Activated CD8-positive, alpha-beta T cell treated with anti-CD3 and anti-CD28 coated beads for 36 hours (primary cell): Measurements from ENCODE around the gene STARD7. TPM values are rescaled to one million over a fixed set of nuclear protein-coding genes. Genes with fewer than 3 reads are reported as not detected.
"Not testable (repeated sequence)": the region's sequence is repeated elsewhere in the genome, so short reads cannot be mapped to it uniquely, and the experiment has no call there.

ENCODE experiments used
- ATAC-seq: fragments of 200-7000 bp; cut with Tn5 transposase; one replicate; pipeline ENCODE4 v1.10.0; 2021; ENCODE audit warnings: mild to moderate bottlenecking, moderate library complexity
- CTCF ChIA-PET: fragments of 350-600 bp; sonication (Branson Sonifier 250); formaldehyde crosslinking; loops from one replicate; lab custom pipeline; 2021; ENCODE audit warnings: antibody characterized with exemption; lab: Charles Lee
- POLR2A ChIA-PET: fragments of 350-600 bp; sonication (Branson Sonifier 250); formaldehyde crosslinking; loops from one replicate; lab custom pipeline; 2021; ENCODE audit warnings: antibody characterized with exemption; lab: Charles Lee
- DNase-seq: peaks from one replicate; pipeline ENCODE4 v3.0.0-alpha.2; 2020
- H3K27ac Mint-ChIP-seq: one replicate; pipeline ENCODE4 v1.8.0; 2021; ENCODE audit warnings: mild to moderate bottlenecking, mixed read lengths
- H3K27me3 Mint-ChIP-seq: one replicate; pipeline ENCODE4 v1.8.0; 2021; ENCODE audit warnings: mixed read lengths
- H3K36me3 Mint-ChIP-seq: one replicate; pipeline ENCODE4 v1.8.0; 2021; ENCODE audit warnings: low read depth, mixed read lengths
- H3K4me1 Mint-ChIP-seq: one replicate; pipeline ENCODE4 v1.8.0; 2021; ENCODE audit warnings: low read depth, mixed read lengths
- H3K4me3 Mint-ChIP-seq: one replicate; pipeline ENCODE4 v1.8.0; 2021; ENCODE audit warnings: mild to moderate bottlenecking, moderate library complexity, mixed read lengths
- H3K9me3 Mint-ChIP-seq: one replicate; pipeline ENCODE4 v1.8.0; 2021; ENCODE audit warnings: mixed read lengths
- intact Hi-C: fragments of 100-400 bp; cut with micrococcal nuclease; formaldehyde crosslinking; loops from one replicate; pipeline ENCODE4 v1.10.0; 2022
- total RNA-seq, 2 experiments: library from RNA; stranded (reverse); gene quantifications; one replicate each; pipeline ENCODE4 v1.2.3, GENCODE V29; 2021
- TF ChIP-seq, protein P1 (sequence below): fragments of 200-600 bp; IDR thresholded peaks from one replicate; pipeline ENCODE4 v1.8.0; 2022; ENCODE audit warnings: antibody characterized with exemption, mild to moderate bottlenecking

Gene STARD7, protein sequence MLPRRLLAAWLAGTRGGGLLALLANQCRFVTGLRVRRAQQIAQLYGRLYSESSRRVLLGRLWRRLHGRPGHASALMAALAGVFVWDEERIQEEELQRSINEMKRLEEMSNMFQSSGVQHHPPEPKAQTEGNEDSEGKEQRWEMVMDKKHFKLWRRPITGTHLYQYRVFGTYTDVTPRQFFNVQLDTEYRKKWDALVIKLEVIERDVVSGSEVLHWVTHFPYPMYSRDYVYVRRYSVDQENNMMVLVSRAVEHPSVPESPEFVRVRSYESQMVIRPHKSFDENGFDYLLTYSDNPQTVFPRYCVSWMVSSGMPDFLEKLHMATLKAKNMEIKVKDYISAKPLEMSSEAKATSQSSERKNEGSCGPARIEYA
- 100 to 1,000 TPM; 145 to 149 TPM for total RNA-seq

DNA sequence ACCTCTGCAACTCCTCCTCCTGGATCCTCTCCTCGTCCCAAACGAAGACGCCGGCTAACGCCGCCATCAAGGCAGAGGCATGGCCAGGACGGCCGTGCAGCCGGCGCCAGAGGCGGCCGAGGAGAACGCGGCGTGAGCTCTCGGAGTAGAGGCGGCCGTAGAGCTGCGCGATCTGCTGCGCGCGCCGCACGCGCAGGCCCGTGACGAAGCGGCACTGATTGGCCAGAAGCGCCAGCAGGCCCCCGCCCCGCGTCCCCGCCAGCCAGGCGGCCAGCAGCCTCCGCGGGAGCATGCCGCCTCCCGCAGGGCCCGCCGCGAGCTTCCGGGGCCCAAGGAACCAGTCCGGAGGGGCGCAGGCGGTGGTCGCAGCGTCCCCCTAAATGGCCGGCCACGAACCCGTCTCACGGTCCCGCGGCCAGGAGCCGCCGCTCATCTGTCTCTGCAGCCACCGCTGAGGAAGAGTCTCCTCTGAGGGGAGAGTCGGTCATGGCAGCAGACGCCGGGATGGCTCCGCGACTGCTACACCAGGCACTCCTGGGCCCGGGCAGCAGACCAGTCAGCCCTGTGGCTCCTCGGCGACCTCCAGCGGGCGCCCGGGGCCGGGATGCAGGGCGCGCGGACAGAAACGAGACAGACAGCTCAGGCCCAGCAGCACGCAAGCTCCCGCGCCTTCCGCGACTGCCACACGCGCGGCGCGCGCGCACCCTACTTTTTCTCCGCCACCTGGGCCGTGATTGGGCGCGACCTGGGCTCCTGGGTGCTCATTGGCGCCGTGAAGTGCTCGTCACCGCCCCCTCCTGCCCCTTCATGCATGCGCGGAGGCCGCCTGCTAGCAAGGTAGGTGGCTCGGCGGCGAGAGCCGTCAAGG lies at the start of gene STARD7:
Gene STARD7, minus strand, starts transcription at position 685 of the 868 bp plus-strand sequence. Its CDS starts 393 bp downstream, at position 292.
- ATAC-seq: peak; percentile 93
- CTCF ChIA-PET: interaction anchor here (0.7 to 1.5 kb wide), 12 partner anchors 17 to 322 kb away, joined by 3 to 12 read pairs (median 4); partner anchors contain the start of genes ASTL, CIAO1 and TMEM127

DNA sequence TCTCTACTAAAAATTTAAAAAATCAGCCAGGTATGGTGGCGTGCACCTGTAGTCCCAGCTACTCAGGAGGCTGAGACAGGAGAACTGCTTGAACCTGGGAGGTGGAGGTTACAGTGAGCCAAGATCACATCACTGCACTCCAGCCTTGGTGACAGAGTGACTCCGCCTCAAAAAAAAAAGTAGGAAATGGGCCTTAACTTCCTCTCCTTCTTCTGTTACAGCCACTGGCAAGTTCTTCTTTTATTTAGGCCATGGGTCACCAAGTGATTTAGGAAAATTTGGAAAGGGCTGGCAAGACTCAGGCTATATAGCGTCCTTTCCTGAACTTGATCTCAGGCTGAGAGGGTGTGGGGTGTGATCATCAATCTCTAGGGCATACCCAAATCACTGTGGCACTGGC lies 49.1 kb upstream of the STARD7 start:
- DNase-seq, intact Hi-C loops, H3K9me3 Mint-ChIP-seq, H3K27me3 Mint-ChIP-seq, ATAC-seq, H3K4me3 Mint-ChIP-seq: not testable (repeated sequence)
- Mint-ChIP-seq H3K4me1 (peaks cover 62% of the 10 kb centered on the region), H3K27ac (peak overlapping the region; percentile 50), H3K36me3 (peaks cover 24% of the 10 kb centered on the region)
- ChIA-PET POLR2A (interaction anchor here (0.6 kb wide), 1 partner anchor 14 kb away, joined by 4 read pairs; no protein-coding TSS in a partner anchor), CTCF (interaction anchor here (1.8 to 2.6 kb wide), 2 partner anchors 83 to 119 kb away, joined by 4 to 10 read pairs; partner anchors contain the start of gene ASTL)

More for the DNA sequence above, at the start of gene STARD7:
- TF ChIP-seq, protein P1, sequence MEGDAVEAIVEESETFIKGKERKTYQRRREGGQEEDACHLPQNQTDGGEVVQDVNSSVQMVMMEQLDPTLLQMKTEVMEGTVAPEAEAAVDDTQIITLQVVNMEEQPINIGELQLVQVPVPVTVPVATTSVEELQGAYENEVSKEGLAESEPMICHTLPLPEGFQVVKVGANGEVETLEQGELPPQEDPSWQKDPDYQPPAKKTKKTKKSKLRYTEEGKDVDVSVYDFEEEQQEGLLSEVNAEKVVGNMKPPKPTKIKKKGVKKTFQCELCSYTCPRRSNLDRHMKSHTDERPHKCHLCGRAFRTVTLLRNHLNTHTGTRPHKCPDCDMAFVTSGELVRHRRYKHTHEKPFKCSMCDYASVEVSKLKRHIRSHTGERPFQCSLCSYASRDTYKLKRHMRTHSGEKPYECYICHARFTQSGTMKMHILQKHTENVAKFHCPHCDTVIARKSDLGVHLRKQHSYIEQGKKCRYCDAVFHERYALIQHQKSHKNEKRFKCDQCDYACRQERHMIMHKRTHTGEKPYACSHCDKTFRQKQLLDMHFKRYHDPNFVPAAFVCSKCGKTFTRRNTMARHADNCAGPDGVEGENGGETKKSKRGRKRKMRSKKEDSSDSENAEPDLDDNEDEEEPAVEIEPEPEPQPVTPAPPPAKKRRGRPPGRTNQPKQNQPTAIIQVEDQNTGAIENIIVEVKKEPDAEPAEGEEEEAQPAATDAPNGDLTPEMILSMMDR: no peak
- Mint-ChIP-seq H3K4me1 (peaks cover 45% of the 10 kb centered on the region), H3K4me3 (peak within 1 kb of the TSS; percentile 89), H3K27me3 (no peaks in the 10 kb centered on the region), H3K9me3 (no peaks in the 10 kb centered on the region), H3K27ac (peak within 1 kb of the TSS; percentile 91), H3K36me3 (peaks cover 37% of the 10 kb centered on the region)
- DNase-seq: peak; percentile 99
- intact Hi-C loops: no loop called here
- POLR2A ChIA-PET: interaction anchor here (0.6 to 2.4 kb wide), 41 partner anchors 8 to 333 kb away, joined by 3 to 13 read pairs (median 4); partner anchors contain the start of genes ASTL and CIAO1

DNA sequence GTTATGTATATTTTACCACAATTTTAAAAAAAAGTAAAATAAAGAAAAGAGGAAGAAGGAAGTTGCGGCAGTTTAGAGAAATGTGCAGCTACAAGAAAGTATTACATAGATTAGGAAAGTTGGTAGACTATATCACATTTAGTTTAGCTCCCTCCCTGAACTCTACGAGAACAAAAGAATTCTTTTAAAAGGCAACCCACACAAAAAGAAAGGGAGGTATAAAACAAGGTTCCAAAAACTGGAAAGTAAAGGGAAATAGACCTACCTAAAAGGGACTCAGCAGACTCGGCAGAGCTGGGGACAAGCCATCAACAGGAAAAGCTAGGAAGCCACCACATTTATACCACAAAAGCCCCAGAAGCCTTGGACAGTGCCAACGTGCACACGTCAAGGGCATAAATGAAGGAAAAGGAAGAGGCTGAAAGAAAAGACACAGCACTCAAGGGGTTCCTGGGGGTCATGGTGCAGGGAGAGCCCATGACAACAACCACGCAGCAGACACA lies 48.0 kb upstream of the STARD7 start:
- Mint-ChIP-seq H3K9me3 (no peaks in the 10 kb centered on the region), H3K4me1 (peaks cover 55% of the 10 kb centered on the region), H3K27me3 (no peaks in the 10 kb centered on the region), H3K4me3 (peak overlapping the region; percentile 10), H3K27ac (peak overlapping the region; percentile 75), H3K36me3 (peaks cover 22% of the 10 kb centered on the region)
- POLR2A ChIA-PET: interaction anchor here (1.0 kb wide), 1 partner anchor 48 kb away, joined by 3 read pairs; the partner anchor contains the start of gene STARD7
- CTCF ChIA-PET: interaction anchor here (1.0 to 1.9 kb wide), 7 partner anchors 8 to 264 kb away, joined by 3 to 8 read pairs (median 4); partner anchors contain the start of genes ASTL, CIAO1 and TMEM127
- intact Hi-C loops: no loop called here
- ATAC-seq: no peak
- TF ChIP-seq, protein P1: no peak
- DNase-seq: no peak

DNA sequence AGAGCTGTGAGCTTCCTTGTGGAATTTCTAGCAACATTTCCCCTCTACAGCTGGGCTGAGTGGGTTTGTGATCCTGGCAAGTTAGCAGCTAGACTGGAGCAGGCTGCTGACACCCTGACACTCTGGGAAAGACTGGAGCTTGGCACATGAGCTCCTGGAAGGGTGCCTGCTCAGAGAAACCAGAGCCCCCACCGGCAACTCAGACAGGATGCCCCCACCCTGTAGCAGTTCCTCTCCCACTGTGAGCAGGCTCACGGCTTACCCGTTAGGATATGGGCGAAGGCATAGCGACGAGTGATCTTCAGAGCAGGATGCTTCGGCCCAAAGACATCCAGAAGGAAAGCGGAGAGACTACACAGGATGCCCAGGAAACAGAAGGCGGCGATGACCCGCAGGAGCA lies 45.9 kb upstream of the STARD7 start:
- no peak overlapping the region for H3K27ac Mint-ChIP-seq
- POLR2A ChIA-PET: interaction anchor here (1.2 to 3.4 kb wide), 2 partner anchors 12 to 16 kb away, joined by 5 to 9 read pairs; no protein-coding TSS in a partner anchor
- no peaks in the 10 kb centered on the region for H3K9me3 Mint-ChIP-seq
- peaks cover 21% of the 10 kb centered on the region for H3K36me3 Mint-ChIP-seq
- H3K27me3 Mint-ChIP-seq: no peaks in the 10 kb centered on the region
- ATAC-seq: no peak
- intact Hi-C loops: no loop called here
- CTCF ChIA-PET: interaction anchor here (0.8 to 2.3 kb wide), 5 partner anchors 9 to 232 kb away, joined by 3 to 8 read pairs (median 3); no protein-coding TSS in a partner anchor
- no peak for DNase-seq
- no peak overlapping the region for H3K4me3 Mint-ChIP-seq
- TF ChIP-seq, protein P1: no peak
- peaks cover 40% of the 10 kb centered on the region for H3K4me1 Mint-ChIP-seq
